SK-N-SH (cell line): ENCODE results near the gene METTL1. TPM values are rescaled to one million over a fixed set of nuclear protein-coding genes. Genes with fewer than 3 reads are reported as not detected.

Source experiments
- CTCF ChIA-PET: fragments of 300-600, 350-600 bp; formaldehyde crosslinking; extraction: SDS; loops from one replicate; lab custom pipeline; 2021; lab: Yijun Ruan, JAX
- POLR2A ChIA-PET: fragments of 350-600 bp; sonication (Branson Sonifier 250); formaldehyde crosslinking; extraction: SDS; loops from one replicate; lab custom pipeline; 2020; ENCODE audit warnings: antibody characterized with exemption, inconsistent platforms; lab: Yijun Ruan, JAX
- DNase-seq: peaks from one replicate; pipeline ENCODE4 v3.0.0; 2012
- H2AFZ ChIP-seq: fragments of 200-600 bp; sonication (generic); 2 replicates; pipeline ENCODE4 v1.8.1; 2016; ENCODE audit warnings: antibody characterized with exemption, mild to moderate bottlenecking, low read depth
- H3F3A ChIP-seq: fragments of 200-600 bp; sonication (generic); replicated peaks from 2 replicates; pipeline ENCODE3; 2016; ENCODE audit warnings: antibody characterized with exemption, mild to moderate bottlenecking; ENCODE audit not compliant: insufficient read depth
- H3K27ac ChIP-seq, 2 experiments: fragments of 200-500 bp in 1 of 2; fragments of 200-600 bp in 1 of 2; sonication (Bioruptor generic) in 1 of 2; sonication (generic), shearing (Covaris generic) in 1 of 2; 2 replicates each; pipeline versions ENCODE4 v1.5.1 to v1.6.1; 2014 to 2016; ENCODE audit warnings: low read depth in 2 of 2, inconsistent platforms in 1 of 2, low read length in 1 of 2, mild to moderate bottlenecking in 1 of 2, mixed read lengths in 1 of 2
- H3K27me3 ChIP-seq: fragments of 200-600 bp; sonication (generic), shearing (Covaris generic); 2 replicates; pipeline ENCODE4 v1.6.1; 2016; ENCODE audit warnings: mixed run types; ENCODE audit not compliant: insufficient read depth
- H3K36me3 ChIP-seq, 2 experiments: fragments of 200-500 bp in 1 of 2; fragments of 200-600 bp in 1 of 2; sonication (Bioruptor generic) in 1 of 2; sonication (generic) in 1 of 2; replicated peaks in 1 of 2; 2 replicates each; pipeline versions ENCODE3 to v1.5.1; 2014 to 2016; ENCODE audit warnings: low read length in 1 of 2, mild to moderate bottlenecking in 1 of 2; ENCODE audit not compliant: insufficient read depth in 2 of 2, control insufficient read depth in 1 of 2
- H3K4me1 ChIP-seq, 2 experiments: fragments of 200-500 bp in 1 of 2; fragments of 200-600 bp in 1 of 2; sonication (Bioruptor generic) in 1 of 2; sonication (generic), shearing (Covaris generic) in 1 of 2; 2 replicates each; pipeline versions ENCODE4 v1.5.1 to v1.6.1; 2014 to 2016; ENCODE audit warnings: low read depth in 1 of 2, low read length in 1 of 2, mixed run types in 1 of 2; ENCODE audit not compliant: insufficient read depth in 2 of 2, control insufficient read depth in 1 of 2
- H3K4me2 ChIP-seq: fragments of 200-600 bp; sonication (generic), shearing (Covaris generic); 2 replicates; pipeline ENCODE4 v1.6.1; 2017; ENCODE audit warnings: mixed run types
- H3K4me3 ChIP-seq, 2 experiments: fragments of 200-500 bp in 1 of 2; fragments of 200-600 bp in 1 of 2; sonication (Bioruptor generic) in 1 of 2; sonication (generic), shearing (Covaris generic) in 1 of 2; 2 replicates each; pipeline versions ENCODE4 v1.5.1 to v1.8.1; 2014 to 2016; ENCODE audit warnings: low read depth in 2 of 2, inconsistent platforms in 1 of 2, low read length in 1 of 2, mild to moderate bottlenecking in 1 of 2, mixed read lengths in 1 of 2, moderate library complexity in 1 of 2
- H3K79me2 ChIP-seq: fragments of 200-600 bp; sonication (generic); 2 replicates; pipeline ENCODE4 v1.8.1; 2017; ENCODE audit warnings: mild to moderate bottlenecking; ENCODE audit not compliant: insufficient read depth
- H3K9ac ChIP-seq: fragments of 200-600 bp; sonication (generic); 2 replicates; pipeline ENCODE4 v1.6.1; 2017; ENCODE audit warnings: mixed run types
- H3K9me2 ChIP-seq: fragments of 200-600 bp; sonication (generic); 2 replicates; pipeline ENCODE4 v1.6.1; 2017; ENCODE audit warnings: mixed run types
- H3K9me3 ChIP-seq: fragments of 200-600 bp; sonication (generic); 2 replicates; pipeline ENCODE4 v1.6.1; 2017; ENCODE audit warnings: mixed run types, mild to moderate bottlenecking, moderate library complexity
- H4K20me1 ChIP-seq: fragments of 200-600 bp; sonication (generic); 2 replicates; pipeline ENCODE4 v1.6.1; 2017; ENCODE audit warnings: mild to moderate bottlenecking, mixed run types; ENCODE audit not compliant: insufficient read depth
- CHD2 ChIP-seq: fragments of 150-350 bp; IDR thresholded peaks from 2 replicates; pipeline ENCODE4 v1.6.1; 2018; ENCODE audit warnings: low read length; ENCODE audit not compliant: partially characterized antibody
- FOSL2 ChIP-seq: IDR thresholded peaks from 2 replicates; pipeline ENCODE4 v1.4.0; 2012; ENCODE audit warnings: low read depth, mild to moderate bottlenecking, moderate library complexity, borderline replicate concordance
- FOXJ3 ChIP-seq: sonication (generic); formaldehyde crosslinking; IDR thresholded peaks from 2 replicates; pipeline ENCODE4 v1.5.1; 2020; ENCODE audit warnings: mild to moderate bottlenecking, missing genetic modification reagents
- FOXM1 ChIP-seq: IDR thresholded peaks from 2 replicates; pipeline ENCODE4 v1.4.0; 2012; ENCODE audit warnings: low read depth, mild to moderate bottlenecking
- GATA2 ChIP-seq: sonication (generic); formaldehyde crosslinking; IDR thresholded peaks from 2 replicates; pipeline ENCODE4 v1.5.0; 2020; ENCODE audit warnings: mild to moderate bottlenecking, missing genetic modification reagents
- JUND ChIP-seq: IDR thresholded peaks from 2 replicates; pipeline ENCODE4 v1.4.0; 2012
- NFIC ChIP-seq: IDR thresholded peaks from 2 replicates; pipeline ENCODE4 v1.4.0; 2012; ENCODE audit warnings: borderline replicate concordance
- NRF1 ChIP-seq: IDR thresholded peaks from 2 replicates; pipeline ENCODE4 v1.6.1; 2012; ENCODE audit warnings: low read depth, mild to moderate bottlenecking, low read length
- POLR2AphosphoS5 ChIP-seq: IDR thresholded peaks from 2 replicates; pipeline ENCODE4 v1.6.1; 2012; ENCODE audit warnings: low read depth, low read length
- RAD21 ChIP-seq: IDR thresholded peaks from 2 replicates; pipeline ENCODE4 v1.6.1; 2012; ENCODE audit warnings: mild to moderate bottlenecking, low read length
- REST ChIP-seq: IDR thresholded peaks from 2 replicates; pipeline ENCODE4 v1.6.1; 2012; ENCODE audit warnings: mild to moderate bottlenecking, low read depth, low read length, moderate library complexity
- RFX5 ChIP-seq: IDR thresholded peaks from 2 replicates; pipeline ENCODE4 v1.6.1; 2012; ENCODE audit warnings: mild to moderate bottlenecking, improper control_type of control experiment, low read length
- SIN3A ChIP-seq: IDR thresholded peaks from 2 replicates; pipeline ENCODE4 v1.6.1; 2012; ENCODE audit warnings: low read depth, mild to moderate bottlenecking, low read length, moderate library complexity, borderline replicate concordance
- TAF1 ChIP-seq: IDR thresholded peaks from 2 replicates; pipeline ENCODE4 v1.6.1; 2012; ENCODE audit warnings: low read depth, mild to moderate bottlenecking, low read length, moderate library complexity, borderline replicate concordance
- TEAD4 ChIP-seq: IDR thresholded peaks from 2 replicates; pipeline ENCODE4 v1.4.0; 2012; ENCODE audit warnings: mild to moderate bottlenecking, borderline replicate concordance; ENCODE audit not compliant: insufficient read depth
- USF2 ChIP-seq: fragments of 150-350 bp; IDR thresholded peaks from 2 replicates; pipeline ENCODE4 v1.6.1; 2017; ENCODE audit warnings: antibody characterized with exemption, low read length, low read depth, borderline replicate concordance
- ZBTB33 ChIP-seq: IDR thresholded peaks from 2 replicates; pipeline ENCODE4 v1.4.0; 2012; ENCODE audit warnings: low read depth, borderline replicate concordance
- WGBS: methylation state at CpG from one replicate; pipeline ENCODE4 v1.1.6; 2017; ENCODE audit warnings: low lambda C conversion rate; 5-methylcytosine and 5-hydroxymethylcytosine counted together
- polyA plus RNA-seq, 3 experiments: library from polyadenylated mRNA; depleted of rRNA; stranded (reverse); fragments of >200 nt; gene quantifications; 2 replicates each; pipeline ENCODE4 v1.2.3, GENCODE V29; 2012

The METTL1 gene
- polyA plus RNA-seq, 1 of the 3 experiments (the other 2 are of a cell fraction): 28.0 TPM

DNA sequence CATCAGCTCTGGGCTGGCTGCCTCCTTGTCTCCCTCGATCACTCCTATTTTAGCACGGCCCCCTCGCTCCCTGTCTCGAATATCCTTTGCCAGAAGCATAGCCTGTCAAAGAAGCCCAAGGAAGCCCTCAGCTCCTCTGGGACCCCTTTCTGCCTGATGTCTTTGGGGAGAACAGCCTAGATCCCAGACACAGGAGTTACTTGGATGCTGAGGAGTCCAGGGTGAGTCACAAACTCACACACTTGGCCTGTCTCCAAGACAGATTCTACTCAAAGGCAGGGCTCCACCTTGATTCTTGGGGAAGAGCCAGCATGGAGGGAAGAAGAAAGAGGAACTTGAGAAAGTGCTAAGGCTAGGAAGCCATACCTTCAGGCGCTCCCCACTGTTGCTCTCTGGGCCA, 38.5 kb upstream of the METTL1 start:
- 87% methylated on average over 5 of the region's 5 CpGs for WGBS
- Histone ChIP-seq H3K4me1 (peaks cover 0 to 10% of the 10 kb centered on the region in 2 experiments; a peak in 1 of 4 replicates), H3F3A (no peaks in the 10 kb centered on the region), H4K20me1 (no peaks in the 10 kb centered on the region), H3K9me2 (no peaks in the 10 kb centered on the region), H3K4me3 (no peak overlapping the region), H3K4me2 (no peak overlapping the region), H3K79me2 (no peaks in the 10 kb centered on the region), H3K27me3 (no peaks in the 10 kb centered on the region), H3K9me3 (no peaks in the 10 kb centered on the region), H3K27ac (no peak overlapping the region), H2AFZ (no peak overlapping the region), H3K36me3 (peaks cover 6 to 35% of the 10 kb centered on the region in 2 experiments), H3K9ac (no peak overlapping the region)
- ChIA-PET CTCF (interaction anchor here (0.8 to 10.2 kb wide), 4 partner anchors 8 to 94 kb away, joined by 3 to 96 read pairs (median 5); no protein-coding TSS in a partner anchor), POLR2A (no interaction called here)
- TF ChIP-seq FOSL2 (peak; percentile 48; the same call in 1 of the 2 replicates), ZBTB33 (no peak), REST (no peak), NRF1 (no peak), NFIC (peak; percentile 60)
- no peak for DNase-seq

- H3K9ac ChIP-seq: no peak overlapping the region
- peaks cover 6 to 35% of the 10 kb centered on the region in 2 experiments for H3K36me3 ChIP-seq
- no peaks in the 10 kb centered on the region for H3K79me2 ChIP-seq
- no peaks in the 10 kb centered on the region for H3K9me3 ChIP-seq
- peaks cover 0 to 4% of the 10 kb centered on the region in 2 experiments; a peak in 1 of 4 replicates for H3K4me1 ChIP-seq
- H3K4me2 ChIP-seq: no peak overlapping the region
- ChIA-PET CTCF (interaction anchor here (0.8 to 1.9 kb wide), 2 partner anchors 95 to 96 kb away, joined by 3 to 7 read pairs; no protein-coding TSS in a partner anchor), POLR2A (no interaction called here)
- no peak for DNase-seq
- H3K9me2 ChIP-seq: no peaks in the 10 kb centered on the region
- H3K4me3 ChIP-seq: no peak overlapping the region
- H3K27me3 ChIP-seq: no peaks in the 10 kb centered on the region
- no peak for TF ChIP-seq FOXM1
- TF ChIP-seq JUND: no peak
- TF ChIP-seq USF2: no peak
- TF ChIP-seq RFX5: no peak
- TF ChIP-seq GATA2 (CRISPR knock-in tag): no peak
- no peak for TF ChIP-seq TEAD4
- no peak for TF ChIP-seq CHD2
- no peak for TF ChIP-seq FOXJ3
- no peak for TF ChIP-seq NFIC
- TF ChIP-seq POLR2AphosphoS5: no peak
- no peak for TF ChIP-seq SIN3A
- no peak for TF ChIP-seq RAD21
- no peak for TF ChIP-seq TAF1
- TF ChIP-seq NRF1: no peak
- TF ChIP-seq REST: no peak
- no peaks in the 10 kb centered on the region for H4K20me1 ChIP-seq
- no peak overlapping the region for H2AFZ ChIP-seq
- 81% methylated on average over 3 of the region's 3 CpGs for WGBS
- H3F3A ChIP-seq: no peaks in the 10 kb centered on the region
- no peak overlapping the region for H3K27ac ChIP-seq
Measured at GRCh38 chr12:57809425-57809824, 37.5 kb upstream of the METTL1 start.
